ENCODE measurements around the gene DCAF5.

DCAF5 gene

GRCh38 chr14:69055125-69055524 lies 97.8 kb downstream of the DCAF5 start:
- DNase-seq (ENCODE audit: low spot score), result no peak
- TF ChIP-seq CTCF (IDR thresholded peaks at IDR 0.05; ENCODE audit: extremely low read depth, missing control alignments), result no peak

- DNase-seq (ENCODE audit: low spot score), result no peak
- no peak for TF ChIP-seq CTCF (IDR thresholded peaks at IDR 0.05; ENCODE audit: extremely low read depth, missing control alignments)
Observed at GRCh38 chr14:69054030-69054429, 98.9 kb downstream of the DCAF5 start.

- no peak for DNase-seq (ENCODE audit: low spot score)
Observed at GRCh38 chr14:69052181-69052601, 100.7 kb downstream of the DCAF5 start.

GRCh38 chr14:69050240-69051184 lies 102.4 kb downstream of the DCAF5 start:
- no peak for DNase-seq (ENCODE audit: low spot score)
- TF ChIP-seq CTCF (IDR thresholded peaks at IDR 0.05; ENCODE audit: extremely low read depth, missing control alignments), result no peak

More at GRCh38 chr14:69052181-69052601, 100.7 kb downstream of the DCAF5 start:
- no peak for TF ChIP-seq CTCF (IDR thresholded peaks at IDR 0.05; ENCODE audit: extremely low read depth, missing control alignments)

- no peak for TF ChIP-seq CTCF (IDR thresholded peaks at IDR 0.05; ENCODE audit: extremely low read depth, missing control alignments)
- DNase-seq (ENCODE audit: low spot score), result no peak
Observed at GRCh38 chr14:69049675-69050074, 103.2 kb downstream of the DCAF5 start.

- DNase-seq (ENCODE audit: low spot score), result no peak
- no peak for TF ChIP-seq CTCF (IDR thresholded peaks at IDR 0.05; ENCODE audit: extremely low read depth, missing control alignments)
Observed at GRCh38 chr14:69048456-69048855, 104.5 kb downstream of the DCAF5 start.

- no peak for DNase-seq (ENCODE audit: low spot score)
- no peak for TF ChIP-seq CTCF (IDR thresholded peaks at IDR 0.05; ENCODE audit: extremely low read depth, missing control alignments)
Observed at GRCh38 chr14:69047255-69047654, 105.7 kb downstream of the DCAF5 start.

All from GM20000 (cell line).